Body of pancreas (tissue), 4 donors: ENCODE data around the gene PTPN21. TPM values are rescaled to one million over a fixed set of nuclear protein-coding genes. Genes with fewer than 3 reads are reported as not detected.
"Not testable (repeated sequence)": the region's sequence is repeated elsewhere in the genome, so short reads cannot be mapped to it uniquely, and the experiment has no call there.

Experiments used
- ATAC-seq: fragments of 150-250 bp; one replicate; pipeline ENCODE4 v1.9.1; 2016
- DNase-seq, 4 donors: peaks; one replicate each; pipeline ENCODE4 v3.0.0-alpha.2; 2019
- H3K27ac ChIP-seq, 4 donors: fragments of 200-600 bp; sonication (generic); 1 replicate in 3 of 4; 2 replicates in 1 of 4; pipeline versions ENCODE4 v1.5.1 to v1.6.1; 2016 to 2019; ENCODE audit warnings: mild to moderate bottlenecking in 1 of 4, mixed read lengths in 1 of 4, moderate library complexity in 1 of 4
- H3K27me3 ChIP-seq, 2 donors: fragments of 200-600 bp; sonication (generic); one replicate each; pipeline ENCODE4 v1.6.0; 2016; ENCODE audit warnings: mild to moderate bottlenecking in 1 of 2
- H3K36me3 ChIP-seq, 2 donors: fragments of 200-600 bp; sonication (generic); replicated peaks in 1 of 2; 2 replicates each; pipeline ENCODE4 v1.5.1; 2016; ENCODE audit warnings: low read depth in 2 of 2; ENCODE audit not compliant: insufficient read depth in 1 of 2
- H3K4me1 ChIP-seq: fragments of 200-600 bp; sonication (generic); one replicate; pipeline ENCODE4 v1.6.0; 2016
- H3K4me3 ChIP-seq, 2 donors: fragments of 200-600 bp; sonication (generic); 1 replicate in 1 of 2; 2 replicates in 1 of 2; pipeline ENCODE4 v1.5.1; 2016 to 2019
- H3K9me3 ChIP-seq, 3 donors: fragments of 200-600 bp; sonication (generic); 1 replicate in 2 of 3; 2 replicates in 1 of 3; pipeline ENCODE4 v1.5.1; 2016
- CTCF ChIP-seq, 7 experiments: fragments of 450-650 bp in 4 of 7; fragments of 200-600 bp in 3 of 7; sonication (generic) in 3 of 7; IDR thresholded peaks; one replicate each; pipeline ENCODE4 v1.5.1; 2016 to 2019; ENCODE audit warnings: antibody characterized with exemption in 7 of 7
- POLR2A ChIP-seq, 3 donors: fragments of 450-650 bp; IDR thresholded peaks; one replicate each; pipeline ENCODE4 v1.6.1; 2016; ENCODE audit warnings: antibody characterized with exemption in 3 of 3, mild to moderate bottlenecking in 2 of 3
- WGBS, 2 donors: methylation state at CpG; one replicate each; pipeline ENCODE4 v1.1.5; 2017; 5-methylcytosine and 5-hydroxymethylcytosine counted together
- intact Hi-C: fragments of 100-400 bp; cut with DNase I; formaldehyde crosslinking; loops from one replicate; pipeline ENCODE4 v1.15.1; 2023
- total RNA-seq, 2 donors: library from RNA; depleted of rRNA; stranded (reverse); fragments of >200 nt; gene quantifications; one replicate each; pipeline ENCODE4 v1.1.0, GENCODE V29; 2016

Gene PTPN21
- total RNA-seq, 2 donors from 2014 or later, result 10.5 to 10.9 TPM

GRCh38 chr14:88535149-88535548 is 19.7 kb downstream of the PTPN21 start:
- intact Hi-C loops, result no loop called here

GRCh38 chr14:88533064-88533602 is 21.7 kb downstream of the PTPN21 start:
- no peak overlapping the region for H3K4me3 ChIP-seq
- H3K36me3 ChIP-seq, result no peaks in the 10 kb centered on the region
- H3K9me3 ChIP-seq, result no peaks in the 10 kb centered on the region
- WGBS, 2 donors, result 90 to 91% methylated on average over 6 of the region's 6 CpGs
- DNase-seq (no peak), ATAC-seq (no peak)
- H3K27ac ChIP-seq, result no peak overlapping the region
- intact Hi-C loops, result no loop called here
- H3K4me1 ChIP-seq, result peaks cover 24% of the 10 kb centered on the region
- no peak for TF ChIP-seq POLR2A (IDR thresholded peaks at IDR 0.05)
- TF ChIP-seq CTCF (IDR thresholded peaks at IDR 0.05), result no peak
- no peaks in the 10 kb centered on the region for H3K27me3 ChIP-seq

More at GRCh38 chr14:88535149-88535548, 19.7 kb downstream of the PTPN21 start:
- peak; percentile 91 for ATAC-seq
- Histone ChIP-seq H3K4me1 (peaks cover 24% of the 10 kb centered on the region), H3K27ac (peak overlapping the region; percentile 25 to 72 (median 48)), H3K4me3 (no peak overlapping the region), H3K36me3 (no peaks in the 10 kb centered on the region), H3K9me3 (no peaks in the 10 kb centered on the region), H3K27me3 (no peaks in the 10 kb centered on the region)
- DNase-seq, result peak; percentile 52 to 76 (median 58)
- WGBS, 2 donors, result 9 to 34% methylated on average over 4 of the region's 4 CpGs
- TF ChIP-seq POLR2A (IDR thresholded peaks at IDR 0.05), result peak in 1 of 3 donors; percentile 9
- peak in 5 of 7 experiments; percentile 29 to 60 (median 50) for TF ChIP-seq CTCF (IDR thresholded peaks at IDR 0.05)

- WGBS, 2 donors, result 93 to 100% methylated on average over 1 of the region's 1 CpG
- intact Hi-C loops, H3K27ac ChIP-seq, H3K4me3 ChIP-seq, H3K4me1 ChIP-seq, H3K36me3 ChIP-seq, DNase-seq, ATAC-seq, H3K9me3 ChIP-seq, H3K27me3 ChIP-seq: not testable (repeated sequence)
Measured at GRCh38 chr14:88529889-88530288, 24.9 kb downstream of the PTPN21 start.

- no peaks in the 10 kb centered on the region for H3K27me3 ChIP-seq
- WGBS, 2 donors, result 37 to 59% methylated on average over 3 of the region's 3 CpGs
- H3K9me3 ChIP-seq, result no peaks in the 10 kb centered on the region
- peak overlapping the region in 3 of 4 donors; percentile 47 to 81 (median 74) for H3K27ac ChIP-seq
- no peak for DNase-seq
- intact Hi-C loops, result no loop called here
- no peak overlapping the region for H3K4me3 ChIP-seq
- TF ChIP-seq POLR2A (IDR thresholded peaks at IDR 0.05), result no peak
- TF ChIP-seq CTCF (IDR thresholded peaks at IDR 0.05), result no peak
- H3K36me3 ChIP-seq, result no peaks in the 10 kb centered on the region
- peaks cover 32% of the 10 kb centered on the region for H3K4me1 ChIP-seq
- ATAC-seq, result peak; percentile 57
Measured at GRCh38 chr14:88522393-88522792, 32.4 kb downstream of the PTPN21 start.

GRCh38 chr14:88521818-88522217 is 33.0 kb downstream of the PTPN21 start:
- WGBS, 2 donors, result 59 to 63% methylated on average over 3 of the region's 3 CpGs
- TF ChIP-seq CTCF (IDR thresholded peaks at IDR 0.05) (no peak), POLR2A (IDR thresholded peaks at IDR 0.05) (no peak)
- Histone ChIP-seq H3K4me3 (no peak overlapping the region), H3K27me3 (no peaks in the 10 kb centered on the region), H3K4me1 (peaks cover 32% of the 10 kb centered on the region), H3K9me3 (no peaks in the 10 kb centered on the region), H3K27ac (peak overlapping the region; percentile 47 to 81 (median 74)), H3K36me3 (no peaks in the 10 kb centered on the region)
- intact Hi-C loops, result no loop called here
- DNase-seq (no peak), ATAC-seq (peak; percentile 82)
